GM21360 (cell line): ENCODE measurements around the gene COL4A2.
"Not testable (repeated sequence)": the region's sequence is repeated elsewhere in the genome, so short reads cannot be mapped to it uniquely, and the experiment has no call there.

Experiments used
- ATAC-seq: cut with Tn5 transposase; IDR thresholded peaks from one replicate; pipeline ENCODE4 v1.9.1; 2021; ENCODE audit warnings: mild to moderate bottlenecking, moderate library complexity; ENCODE audit not compliant: unreplicated experiment

COL4A2 gene

DNA sequence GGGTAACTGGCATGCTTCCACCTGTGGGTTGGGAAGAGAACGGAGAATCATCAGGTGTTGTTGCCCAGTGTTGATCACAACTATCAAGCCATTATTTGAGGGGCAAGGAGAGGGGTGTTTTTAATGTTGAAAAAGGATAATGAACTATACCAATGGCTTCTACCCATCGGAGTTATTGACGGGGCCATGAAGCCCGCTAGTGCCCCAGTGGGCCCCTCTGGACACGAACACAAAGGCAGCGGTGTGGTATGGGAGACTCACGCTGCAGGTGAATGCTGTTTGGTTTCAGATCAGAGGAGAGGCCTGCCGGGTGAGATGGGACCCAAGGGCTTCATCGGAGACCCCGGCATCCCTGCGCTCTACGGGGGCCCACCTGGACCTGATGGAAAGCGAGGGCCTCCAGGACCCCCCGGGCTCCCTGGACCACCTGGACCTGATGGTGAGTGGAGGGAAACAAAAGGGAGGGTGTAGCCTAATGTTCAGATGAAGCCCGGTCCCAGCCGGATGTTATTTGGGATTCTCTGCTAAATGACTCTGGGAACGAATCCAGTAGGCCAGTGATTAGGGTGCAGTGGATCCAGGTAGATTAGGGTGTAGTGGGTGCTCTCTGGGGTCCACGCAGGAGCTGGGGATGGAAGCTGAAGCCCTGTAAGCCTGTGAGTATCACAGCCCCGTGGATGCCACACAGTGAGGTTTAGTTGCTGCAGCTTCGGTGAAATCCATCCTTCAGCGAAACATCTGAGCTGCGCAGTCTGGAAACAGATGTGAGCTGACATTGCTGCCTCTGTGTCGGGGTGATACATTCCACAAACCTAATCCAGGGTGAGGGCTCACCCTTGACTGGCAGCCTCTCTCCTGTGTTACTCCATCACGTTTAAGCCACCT, 143.2 kb downstream of the COL4A2 start:
- no peak for ATAC-seq

DNA sequence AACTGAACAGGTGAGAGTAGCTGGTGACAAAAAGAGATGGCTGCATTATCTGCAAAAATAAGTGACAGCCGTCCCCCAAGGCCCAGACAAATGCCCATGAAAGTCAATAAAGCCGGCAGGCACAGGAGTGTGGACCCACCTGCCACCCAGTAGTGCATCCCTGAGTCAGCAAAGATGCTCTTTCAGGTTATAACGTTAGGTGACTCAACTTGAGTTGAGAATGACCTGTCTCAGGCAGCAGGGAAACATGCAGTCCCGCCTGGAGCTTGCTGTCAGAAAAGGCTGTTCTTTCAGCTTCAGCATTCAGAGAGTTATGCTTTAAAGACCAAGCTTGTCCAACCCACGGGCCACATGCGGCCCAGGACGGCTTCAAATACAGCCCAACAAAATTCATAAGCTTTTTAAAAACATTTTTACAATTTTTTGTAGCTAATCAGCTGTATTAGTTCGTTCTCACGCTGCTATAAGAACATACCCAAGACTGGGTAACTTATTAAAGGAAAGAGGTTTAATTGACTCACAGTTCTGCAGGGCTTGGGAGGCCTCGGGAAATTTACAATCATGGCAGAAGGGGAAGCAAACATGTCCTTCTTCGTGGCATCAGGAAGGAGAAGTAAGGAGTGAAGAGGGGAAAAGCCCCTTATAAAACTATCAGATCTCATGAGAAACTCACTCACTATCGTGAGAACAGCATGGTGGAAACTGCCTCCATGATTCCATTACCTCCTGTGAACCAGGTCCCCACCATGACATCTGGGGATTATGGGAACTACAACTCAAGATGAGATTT, 144.1 kb downstream of the COL4A2 start:
- ATAC-seq: no peak

DNA sequence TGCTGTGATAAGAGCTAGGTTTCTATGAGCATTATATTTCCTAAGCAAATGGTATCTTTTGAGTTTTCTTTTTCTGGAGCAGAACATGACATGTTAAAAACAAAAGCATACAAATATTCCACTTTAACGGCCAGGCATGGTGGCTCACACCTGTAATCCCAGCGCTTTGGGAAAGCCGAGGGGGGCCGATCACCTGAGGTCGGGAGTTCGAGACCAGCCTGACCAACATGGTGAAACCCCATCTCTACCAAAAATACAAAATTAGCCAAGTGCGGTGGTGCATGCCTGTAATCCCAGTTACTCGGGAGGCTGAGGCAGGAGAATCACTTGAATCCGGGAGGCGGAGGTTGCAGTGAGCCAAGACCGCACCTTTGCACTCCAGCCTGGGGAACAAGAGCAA, 146.0 kb downstream of the COL4A2 start:
- not testable (repeated sequence) for ATAC-seq

DNA sequence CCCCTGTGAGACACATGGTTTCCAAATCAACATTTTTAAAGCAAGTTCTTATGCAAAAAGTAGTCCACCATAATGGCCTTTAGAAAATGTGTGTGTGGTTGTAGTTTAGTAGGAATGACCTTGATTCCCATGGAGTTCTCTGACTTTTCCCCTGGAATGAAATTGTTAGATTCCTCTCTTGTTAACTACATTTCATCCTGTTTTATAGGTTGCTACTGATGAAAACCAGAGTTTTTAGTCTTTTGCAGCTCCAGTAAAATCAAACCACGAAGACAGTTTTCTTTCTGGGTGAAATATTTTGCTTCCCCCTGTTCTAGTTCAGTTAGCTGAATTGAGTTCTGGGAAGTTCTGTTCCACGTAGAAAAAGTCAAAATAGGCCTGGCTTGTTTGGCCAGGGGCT, 146.7 kb downstream of the COL4A2 start:
- no peak for ATAC-seq

DNA sequence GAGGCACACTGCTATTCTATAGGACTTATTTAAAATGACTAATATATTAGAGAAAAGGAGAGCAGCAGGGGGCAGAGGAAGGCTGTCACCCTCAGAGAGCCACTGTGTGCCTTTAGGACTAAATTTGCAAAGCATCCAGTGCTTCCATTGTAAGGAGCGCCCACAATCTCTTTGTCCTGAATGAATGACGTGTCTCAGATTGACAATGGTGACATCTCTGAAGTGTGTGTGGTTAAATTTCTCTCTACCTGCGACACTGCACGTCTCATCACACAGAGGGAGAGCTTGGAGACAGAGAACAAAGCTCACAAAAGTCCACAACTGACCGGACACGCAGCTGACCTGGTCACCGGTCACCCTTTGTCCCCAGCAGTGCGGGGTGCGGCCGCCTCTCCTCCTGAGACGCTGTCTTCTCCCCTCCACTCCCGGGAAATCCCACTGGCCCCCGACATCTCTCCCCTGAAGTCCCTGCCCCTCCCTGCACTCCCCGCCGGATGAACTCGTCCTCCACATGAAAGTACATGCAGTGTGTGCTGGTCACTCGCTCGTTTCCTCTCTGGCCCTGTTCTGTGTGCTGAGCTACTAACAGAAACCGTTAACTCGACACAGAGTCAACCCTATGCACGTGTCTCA, 147.3 kb downstream of the COL4A2 start:
- ATAC-seq: no peak

DNA sequence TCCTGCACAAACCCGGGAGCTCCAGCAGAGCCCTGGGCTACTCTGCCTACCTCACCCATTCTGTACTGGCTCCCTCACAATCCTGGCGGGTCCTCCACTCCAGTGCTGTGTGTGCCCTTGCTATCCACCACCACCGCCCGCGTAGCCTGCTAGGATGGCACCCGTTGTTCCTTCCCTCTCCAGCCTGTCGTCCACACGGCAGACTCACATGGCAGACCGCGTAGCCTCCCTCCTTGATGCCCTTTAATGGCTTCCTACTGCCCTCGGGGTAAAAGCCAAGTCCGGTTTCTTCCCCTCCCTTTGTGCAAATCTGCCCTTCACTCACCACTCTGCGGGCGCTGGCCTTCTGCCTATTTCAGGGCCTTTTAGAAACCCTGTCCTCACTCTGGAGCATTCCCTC, 147.9 kb downstream of the COL4A2 start:
- ATAC-seq: no peak

DNA sequence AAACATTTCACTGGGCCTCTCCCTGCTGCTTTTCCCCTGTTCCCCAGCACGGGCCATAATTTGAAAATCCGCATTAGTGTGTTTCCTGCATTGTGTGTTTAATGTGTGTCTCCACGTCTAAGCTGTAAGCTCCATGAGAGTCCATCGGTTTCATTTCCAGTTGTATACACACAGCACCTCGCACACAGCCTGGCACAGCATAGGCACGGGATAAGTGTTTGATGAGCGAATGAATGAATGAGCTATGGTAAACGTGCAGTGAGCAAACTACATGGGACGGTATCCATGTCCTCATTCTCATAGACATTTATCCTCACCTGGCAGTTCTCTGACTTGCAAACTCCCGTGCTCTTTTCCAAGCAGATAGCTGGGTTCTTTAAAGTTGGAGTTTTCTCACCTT, 148.4 kb downstream of the COL4A2 start:
- no peak for ATAC-seq

DNA sequence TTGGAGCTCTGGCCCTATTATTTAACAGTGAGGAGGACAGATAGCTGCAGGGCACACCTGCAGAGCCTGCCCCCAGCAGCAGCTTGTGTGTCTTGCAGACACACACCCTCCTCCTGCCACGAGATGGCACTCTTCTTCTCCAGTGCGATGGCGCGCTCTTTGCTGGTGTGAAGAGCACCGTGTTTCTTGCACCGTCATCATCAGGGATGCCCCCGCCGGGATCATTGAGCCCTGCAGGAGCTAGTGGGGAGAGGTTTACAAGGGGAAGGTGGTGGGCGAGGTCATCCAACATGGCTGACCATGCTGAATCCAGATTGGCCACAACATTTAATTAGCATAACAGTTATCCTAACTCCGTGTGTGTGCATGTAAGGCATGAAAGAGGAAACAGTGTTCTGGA, 148.9 kb downstream of the COL4A2 start:
- ATAC-seq: peak; percentile 99

DNA sequence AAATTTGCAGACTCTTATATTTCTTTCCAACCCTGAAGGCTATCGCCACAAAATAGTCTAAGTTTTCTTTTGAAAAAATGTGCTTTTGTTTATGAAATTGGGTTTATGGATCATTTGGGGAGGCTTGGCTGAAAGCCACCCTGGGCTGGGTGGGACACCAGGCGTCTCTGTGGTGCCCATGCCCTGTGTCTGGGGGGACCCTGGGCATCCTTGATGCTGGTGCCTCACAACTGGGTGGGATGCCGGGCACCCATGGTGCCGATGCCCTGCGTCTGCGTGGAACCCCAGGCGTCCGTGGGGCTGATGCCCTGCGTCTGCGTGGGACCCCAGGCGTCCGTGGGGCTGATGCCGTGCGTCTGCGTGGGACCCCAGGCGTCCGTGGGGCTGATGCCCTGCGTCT, 149.5 kb downstream of the COL4A2 start:
- ATAC-seq: no peak

DNA sequence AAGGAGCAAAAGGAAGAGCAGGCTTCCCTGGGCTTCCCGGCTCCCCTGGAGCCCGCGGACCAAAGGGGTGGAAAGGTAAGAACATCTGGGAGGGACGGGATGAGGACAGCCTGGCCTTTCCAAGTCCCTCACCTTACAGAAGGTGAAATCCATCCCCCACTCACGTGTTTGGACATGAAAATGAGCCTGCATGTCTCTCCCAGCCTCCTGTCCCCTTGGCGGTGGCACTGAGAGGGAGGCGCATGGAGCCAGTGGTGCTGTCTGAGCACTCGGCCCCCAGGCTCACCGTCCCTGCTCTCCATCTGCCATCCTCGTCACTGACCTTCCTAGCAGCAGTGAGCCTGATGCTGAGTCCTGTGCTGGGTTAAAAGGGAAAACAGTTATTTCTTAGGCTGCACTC, 150.3 kb downstream of the COL4A2 start:
- ATAC-seq: no peak

DNA sequence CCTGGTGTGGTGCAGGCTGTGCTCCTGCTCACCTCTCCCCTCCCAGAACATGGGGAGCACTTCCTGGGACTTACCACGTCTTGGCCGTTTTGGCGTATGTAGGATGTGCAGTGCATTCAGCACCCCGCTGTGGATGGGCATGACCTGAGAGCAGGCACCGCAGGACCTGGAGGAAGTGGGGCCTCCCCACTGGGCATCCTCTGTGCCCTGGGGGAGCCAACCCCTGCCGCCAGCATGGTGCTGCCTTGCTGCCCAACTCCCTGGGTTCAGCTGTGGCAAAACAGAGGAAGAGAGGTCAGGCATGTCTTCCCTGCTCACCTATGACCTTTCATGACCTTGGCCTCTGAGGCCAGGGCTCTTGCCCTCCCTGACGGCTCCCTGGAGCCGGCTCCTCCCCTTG, 150.9 kb downstream of the COL4A2 start:
- no peak for ATAC-seq

DNA sequence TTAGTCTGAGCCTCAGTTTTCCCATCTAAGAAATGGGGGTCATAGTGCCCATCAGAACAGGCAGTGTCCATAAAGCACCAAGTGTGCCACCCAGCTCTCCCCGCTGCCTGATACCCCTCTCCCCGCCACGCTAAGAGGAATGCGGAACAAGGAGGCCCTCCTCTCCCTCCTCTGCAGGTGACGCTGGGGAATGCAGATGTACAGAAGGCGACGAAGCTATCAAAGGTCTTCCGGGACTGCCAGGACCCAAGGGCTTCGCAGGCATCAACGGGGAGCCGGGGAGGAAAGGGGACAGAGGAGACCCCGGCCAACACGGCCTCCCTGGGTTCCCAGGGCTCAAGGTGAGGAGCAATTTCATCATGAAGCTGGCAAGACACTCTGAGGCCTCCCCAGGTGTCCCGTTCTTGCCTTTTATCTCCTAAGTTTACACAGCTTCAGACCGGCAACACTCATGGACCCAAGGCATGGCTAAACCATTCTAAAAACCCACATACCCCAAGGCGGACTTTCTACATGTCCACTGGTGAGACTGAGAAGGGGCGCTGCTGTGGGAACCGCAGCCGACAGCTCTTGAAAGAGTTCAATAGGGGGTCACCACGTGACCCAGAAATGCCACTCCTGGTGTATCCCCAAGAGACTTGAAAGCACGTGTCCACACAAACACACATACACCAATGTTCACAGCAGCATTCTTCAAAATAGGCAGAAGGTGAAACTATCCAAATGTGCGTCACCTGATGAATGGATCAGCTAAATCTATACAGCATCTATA, 151.7 kb downstream of the COL4A2 start:
- ATAC-seq: no peak

DNA sequence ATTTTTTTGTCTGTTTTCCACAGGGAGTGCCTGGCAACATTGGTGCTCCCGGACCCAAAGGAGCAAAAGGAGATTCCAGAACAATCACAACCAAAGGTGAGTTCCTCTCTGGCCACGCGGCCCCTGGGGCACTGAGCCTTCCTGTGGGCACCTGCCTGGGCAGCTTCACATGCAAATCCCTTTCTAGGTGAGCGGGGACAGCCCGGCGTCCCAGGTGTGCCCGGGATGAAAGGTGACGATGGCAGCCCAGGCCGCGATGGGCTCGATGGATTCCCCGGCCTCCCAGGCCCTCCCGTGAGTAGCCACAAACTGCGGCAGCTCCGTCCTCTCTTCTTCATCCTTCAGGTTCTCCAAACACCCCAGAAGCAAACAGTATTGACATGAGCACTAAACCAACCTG, 155.0 kb downstream of the COL4A2 start:
- ATAC-seq: no peak

DNA sequence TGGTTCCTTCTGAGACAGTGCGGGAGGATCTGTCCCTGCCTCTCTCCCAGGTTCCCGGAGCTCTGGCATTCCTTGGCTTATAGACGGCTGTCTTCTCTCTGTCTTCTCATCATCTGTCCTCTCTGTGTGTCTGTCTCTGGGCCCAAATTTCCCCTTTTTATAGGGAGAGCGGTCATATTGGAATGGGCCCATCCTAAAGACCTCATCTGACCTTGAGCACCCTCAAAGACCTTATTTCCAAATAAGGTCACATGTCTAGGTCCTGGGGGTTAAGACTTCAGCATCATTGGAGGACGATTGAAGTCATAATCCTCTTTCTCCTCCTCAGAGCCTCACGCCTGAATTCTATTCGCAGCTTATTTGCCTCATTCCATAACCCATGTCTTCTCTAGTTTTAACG, 156.1 kb downstream of the COL4A2 start:
- ATAC-seq: no peak

DNA sequence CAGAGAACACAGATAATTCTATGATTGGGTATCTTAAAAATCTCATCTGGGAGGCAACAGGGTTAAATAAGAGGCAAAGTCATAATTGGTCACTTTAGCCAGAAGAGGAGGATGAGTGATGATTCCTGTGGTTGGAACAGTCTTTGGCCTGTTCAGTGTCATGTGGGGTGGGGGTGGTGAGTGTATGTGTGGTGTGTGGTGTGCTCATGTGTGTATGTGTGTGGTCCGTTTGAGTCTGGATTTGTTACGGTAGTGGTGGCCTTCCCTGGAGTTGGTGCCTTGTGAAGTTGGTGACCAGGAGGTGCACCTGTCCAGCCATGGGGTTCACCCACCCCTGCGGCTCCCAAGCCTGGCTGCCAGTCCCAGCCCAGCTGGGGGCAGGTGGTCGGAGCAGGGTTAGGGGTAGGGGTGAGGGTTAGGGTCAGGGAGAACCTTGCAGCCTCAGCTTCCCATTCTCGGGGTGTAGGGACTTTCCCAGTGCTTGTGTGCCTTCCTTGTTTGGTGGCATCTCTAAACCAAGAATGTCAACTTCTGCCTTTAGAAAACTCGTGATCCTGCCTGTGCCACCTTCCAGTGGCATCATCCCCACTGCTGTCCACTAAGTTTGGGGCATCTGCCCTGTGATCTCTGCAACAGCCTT, 156.9 kb downstream of the COL4A2 start:
- ATAC-seq: no peak

DNA sequence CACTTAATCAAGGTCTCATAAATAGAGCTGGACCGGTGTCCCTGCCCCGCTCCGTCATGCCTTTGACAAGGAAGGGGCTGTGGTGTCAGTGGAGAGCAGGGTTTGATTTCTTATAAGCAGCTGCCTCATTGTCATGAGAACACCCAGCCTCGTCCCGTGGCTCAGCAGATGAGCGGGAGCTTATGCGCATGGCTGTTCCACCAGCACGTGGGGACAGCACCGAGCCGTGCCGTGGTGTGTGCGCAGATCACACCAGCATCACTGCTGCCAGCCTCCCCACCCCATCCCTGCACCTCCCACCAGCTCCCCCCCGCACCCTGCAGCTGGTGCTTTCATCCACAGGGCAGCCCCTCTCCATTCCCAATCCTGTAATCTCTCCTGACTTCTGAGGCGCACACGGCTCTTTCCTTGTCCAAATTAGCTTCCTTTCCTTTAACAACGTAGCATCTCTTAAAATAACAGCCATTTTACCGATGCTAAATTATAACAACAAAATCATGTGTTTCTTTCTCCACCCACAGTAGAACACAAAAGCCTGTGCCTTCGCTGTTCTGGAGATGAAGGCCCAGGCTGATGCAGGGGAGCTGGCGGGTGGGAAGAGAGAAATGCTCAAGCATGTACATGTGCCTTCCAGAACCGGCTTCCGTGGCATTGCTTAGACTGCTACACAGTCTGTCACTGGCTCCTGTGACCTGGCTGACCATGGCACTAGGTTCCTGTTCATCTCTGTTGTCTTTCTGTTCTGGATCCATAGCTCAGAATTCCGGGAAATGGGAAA, 157.7 kb downstream of the COL4A2 start:
- ATAC-seq: no peak

DNA sequence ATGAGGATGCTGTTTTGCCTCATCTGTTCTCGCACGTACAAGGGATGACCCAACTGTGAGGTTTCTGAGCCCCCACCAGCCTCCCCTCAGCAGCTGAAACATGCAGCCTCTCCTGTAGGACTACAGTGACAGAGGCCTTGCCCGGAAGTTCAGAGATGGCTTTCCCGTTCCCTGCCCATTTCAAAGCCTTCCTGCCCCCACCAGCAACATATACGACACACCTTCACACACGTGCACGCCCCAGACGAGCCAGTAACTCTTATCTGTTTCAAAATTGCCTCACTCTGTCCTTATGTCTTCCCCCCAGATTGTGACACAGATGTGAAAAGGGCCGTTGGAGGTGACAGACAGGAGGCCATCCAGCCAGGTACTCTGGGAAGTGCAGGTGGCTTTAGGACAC, 158.6 kb downstream of the COL4A2 start:
- ATAC-seq: no peak

DNA sequence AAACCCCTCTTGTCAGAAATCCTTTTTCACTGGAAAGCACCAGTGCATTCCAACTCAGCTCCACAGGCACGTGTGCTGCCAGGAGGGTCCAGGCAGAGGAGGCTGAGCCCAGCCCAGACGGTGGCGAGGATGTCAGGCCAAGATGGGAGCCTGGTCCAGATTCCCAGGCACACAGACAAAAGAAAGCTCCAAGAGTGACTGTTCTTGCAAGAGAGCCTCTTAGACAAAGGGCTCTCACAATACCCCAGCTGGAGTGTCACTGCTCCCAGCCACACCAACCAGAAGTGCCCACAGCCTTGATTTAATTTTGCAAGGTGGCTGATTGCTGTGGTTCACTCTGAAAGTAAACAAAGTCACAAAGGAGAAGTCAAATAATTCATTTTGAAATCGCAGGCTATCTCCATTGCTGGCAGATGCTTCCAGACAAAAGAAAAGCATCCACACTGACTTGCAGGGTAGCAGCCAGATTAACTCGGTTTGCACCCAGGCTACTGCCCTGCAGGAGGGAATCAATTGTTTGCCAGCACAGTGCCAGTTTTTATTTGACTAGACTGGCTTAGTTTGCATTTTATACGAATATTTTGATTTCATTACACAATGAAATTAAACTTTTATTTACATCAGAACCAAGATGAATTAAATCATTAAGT, 159.3 kb downstream of the COL4A2 start:
- ATAC-seq: no peak

DNA sequence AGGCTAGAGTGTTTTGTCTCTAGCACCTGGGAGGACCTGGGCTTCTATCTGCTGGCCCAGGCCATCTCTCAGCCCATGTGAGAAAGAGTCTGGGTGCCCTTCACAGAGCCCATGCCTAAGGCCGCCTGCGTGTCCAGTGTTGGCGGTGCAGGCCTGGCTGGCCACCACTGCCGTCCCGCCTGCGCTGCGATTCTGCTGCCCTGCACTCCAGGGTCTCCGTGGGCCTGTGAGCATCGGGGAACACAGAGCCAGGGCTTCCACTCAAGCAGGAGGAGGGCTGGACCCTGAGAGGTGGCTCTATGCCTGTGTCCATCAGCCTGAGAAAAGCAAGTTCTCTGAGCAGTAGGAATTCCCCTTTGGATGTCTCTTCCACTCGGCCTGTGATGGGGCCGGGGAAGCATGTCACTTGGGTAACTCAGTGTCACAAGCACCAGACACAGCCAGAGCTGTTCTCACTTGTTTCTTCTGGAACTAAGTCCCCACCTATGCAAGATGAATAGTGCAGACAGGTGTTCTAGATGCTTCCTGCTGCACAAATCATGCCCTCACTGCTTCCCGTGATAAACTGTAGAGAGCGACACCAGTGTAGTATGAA, 160.5 kb downstream of the COL4A2 start:
- ATAC-seq: no peak
